IMR-90 (cell line): ENCODE results near the gene COQ4.

Source experiments
- POLR2A ChIP-seq: IDR thresholded peaks from 2 replicates; pipeline ENCODE4 v1.6.1; 2012; ENCODE audit warnings: mild to moderate bottlenecking, low read depth, low read length
- RFX5 ChIP-seq: IDR thresholded peaks from 2 replicates; pipeline ENCODE4 v1.8.0; 2012; ENCODE audit warnings: low read depth, mild to moderate bottlenecking, low read length, moderate library complexity
- TF ChIP-seq, protein P1 (sequence below): conservative IDR thresholded peaks from 2 replicates; pipeline ENCODE4 v1.5.1; 2012; ENCODE audit warnings: mild to moderate bottlenecking, low read depth, low read length, improper control_type of control experiment

DNA sequence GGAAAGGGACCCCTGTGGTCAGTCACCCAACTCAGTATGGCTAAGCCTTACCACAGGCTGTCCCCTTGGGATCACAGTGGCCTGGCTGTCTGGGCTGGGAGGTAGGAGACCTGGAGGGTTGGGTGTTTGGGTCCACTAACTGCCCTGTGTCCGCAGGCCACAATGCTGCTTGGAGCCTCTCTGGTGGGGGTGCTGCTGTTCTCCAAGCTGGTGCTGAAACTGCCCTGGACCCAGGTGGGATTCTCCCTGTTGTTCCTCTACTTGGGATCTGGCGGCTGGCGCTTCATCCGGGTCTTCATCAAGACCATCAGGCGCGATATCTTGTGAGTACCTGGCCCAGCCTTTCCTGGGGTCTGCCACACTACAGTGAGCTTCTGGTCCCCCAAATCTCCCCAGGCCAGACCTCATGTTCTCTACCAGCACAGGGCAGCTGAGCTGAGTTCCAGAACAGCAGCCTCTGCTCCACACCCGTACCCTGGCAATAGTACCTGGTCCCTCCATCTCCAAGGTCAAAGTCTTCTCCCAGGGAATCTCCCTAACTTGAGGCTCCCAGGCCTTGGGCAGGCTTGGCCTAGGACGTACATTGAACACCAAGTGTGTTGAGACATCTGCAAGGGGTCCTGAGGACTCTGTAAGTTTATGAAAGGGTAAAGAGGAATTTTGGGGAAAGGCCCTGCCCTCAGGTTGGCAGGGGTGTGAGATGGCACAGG lies 20.5 kb downstream of the COQ4 start:
- no peak for TF ChIP-seq RFX5
- TF ChIP-seq, protein P1, sequence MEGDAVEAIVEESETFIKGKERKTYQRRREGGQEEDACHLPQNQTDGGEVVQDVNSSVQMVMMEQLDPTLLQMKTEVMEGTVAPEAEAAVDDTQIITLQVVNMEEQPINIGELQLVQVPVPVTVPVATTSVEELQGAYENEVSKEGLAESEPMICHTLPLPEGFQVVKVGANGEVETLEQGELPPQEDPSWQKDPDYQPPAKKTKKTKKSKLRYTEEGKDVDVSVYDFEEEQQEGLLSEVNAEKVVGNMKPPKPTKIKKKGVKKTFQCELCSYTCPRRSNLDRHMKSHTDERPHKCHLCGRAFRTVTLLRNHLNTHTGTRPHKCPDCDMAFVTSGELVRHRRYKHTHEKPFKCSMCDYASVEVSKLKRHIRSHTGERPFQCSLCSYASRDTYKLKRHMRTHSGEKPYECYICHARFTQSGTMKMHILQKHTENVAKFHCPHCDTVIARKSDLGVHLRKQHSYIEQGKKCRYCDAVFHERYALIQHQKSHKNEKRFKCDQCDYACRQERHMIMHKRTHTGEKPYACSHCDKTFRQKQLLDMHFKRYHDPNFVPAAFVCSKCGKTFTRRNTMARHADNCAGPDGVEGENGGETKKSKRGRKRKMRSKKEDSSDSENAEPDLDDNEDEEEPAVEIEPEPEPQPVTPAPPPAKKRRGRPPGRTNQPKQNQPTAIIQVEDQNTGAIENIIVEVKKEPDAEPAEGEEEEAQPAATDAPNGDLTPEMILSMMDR, result no peak
- TF ChIP-seq POLR2A, result no peak
